OCI-LY1 (cell line): ENCODE data around the gene SLC8A1.

Experiments
- H2AFZ ChIP-seq: fragments of 200-600 bp; sonication (generic), shearing (Covaris generic); 2 replicates; pipeline ENCODE4 v1.6.0; 2014; ENCODE audit warnings: antibody characterized with exemption, mild to moderate bottlenecking, low read length
- H3F3A ChIP-seq: fragments of 200-600 bp; sonication (generic), shearing (Covaris generic); 2 replicates; pipeline ENCODE4 v1.6.0; 2014; ENCODE audit warnings: mild to moderate bottlenecking, antibody characterized with exemption, low read length, moderate library complexity; ENCODE audit not compliant: insufficient read depth
- H3K27ac ChIP-seq: fragments of 200-600 bp; sonication (generic); 2 replicates; pipeline ENCODE4 v1.5.1; 2014; ENCODE audit warnings: low read length, mixed run types, mild to moderate bottlenecking, low read depth; ENCODE audit not compliant: poor library complexity, severe bottlenecking
- H3K27me3 ChIP-seq: fragments of 200-600 bp; sonication (generic); 2 replicates; pipeline ENCODE4 v1.6.0; 2014; ENCODE audit warnings: antibody characterized with exemption, mild to moderate bottlenecking, low read length, moderate library complexity; ENCODE audit not compliant: insufficient read depth
- H3K36me3 ChIP-seq: fragments of 200-600 bp; sonication (generic); 2 replicates; pipeline ENCODE4 v1.6.1; 2014; ENCODE audit warnings: mild to moderate bottlenecking, antibody characterized with exemption, low read length, moderate library complexity, mixed read lengths; ENCODE audit not compliant: insufficient read depth
- H3K4me1 ChIP-seq: fragments of 200-600 bp; sonication (generic); 2 replicates; pipeline ENCODE4 v1.5.1; 2014; ENCODE audit warnings: mild to moderate bottlenecking, low read length, moderate library complexity; ENCODE audit not compliant: insufficient read depth, severe bottlenecking
- H3K4me2 ChIP-seq: fragments of 200-600 bp; sonication (generic), shearing (Covaris generic); 2 replicates; pipeline ENCODE4 v1.6.1; 2014; ENCODE audit warnings: low read length
- H3K4me3 ChIP-seq: fragments of 200-600 bp; sonication (generic); 2 replicates; pipeline ENCODE4 v1.5.1; 2014; ENCODE audit warnings: low read length, low read depth, mild to moderate bottlenecking, mixed read lengths; ENCODE audit not compliant: poor library complexity, severe bottlenecking
- H3K79me2 ChIP-seq: fragments of 200-600 bp; shearing (Covaris generic); 2 replicates; pipeline ENCODE4 v1.6.1; 2016; ENCODE audit warnings: mixed run types, low read length, mixed read lengths; ENCODE audit not compliant: insufficient read depth
- H3K9ac ChIP-seq: fragments of 200-600 bp; sonication (generic), shearing (Covaris generic); 2 replicates; pipeline ENCODE4 v1.6.1; 2014; ENCODE audit warnings: mild to moderate bottlenecking, low read length, mixed read lengths
- H3K9me2 ChIP-seq: fragments of 200-600 bp; sonication (generic), shearing (Covaris generic); 2 replicates; pipeline ENCODE4 v1.6.1; 2014; ENCODE audit warnings: low read depth, mild to moderate bottlenecking, low read length, mixed read lengths
- H3K9me3 ChIP-seq: fragments of 200-600 bp; shearing (Covaris generic); 2 replicates; pipeline ENCODE4 v1.6.1; 2014; ENCODE audit warnings: low read length, mixed read lengths
- H4K20me1 ChIP-seq: fragments of 200-600 bp; sonication (generic), shearing (Covaris generic); 2 replicates; pipeline ENCODE4 v1.6.0; 2016; ENCODE audit warnings: mild to moderate bottlenecking, low read length; ENCODE audit not compliant: insufficient read depth
- CTCF ChIP-seq: fragments of 200-600 bp; sonication (generic), shearing (Covaris generic); IDR thresholded peaks from 2 replicates; pipeline ENCODE4 v1.5.1; 2017; ENCODE audit warnings: mild to moderate bottlenecking, antibody characterized with exemption, low read length, moderate library complexity, mixed read lengths
- EZH2 ChIP-seq: fragments of 200-600 bp; sonication (generic), shearing (Covaris generic); IDR thresholded peaks from 2 replicates; pipeline ENCODE4 v1.8.0; 2017; ENCODE audit warnings: borderline replicate concordance, mixed run types, mild to moderate bottlenecking, antibody characterized with exemption, low read length, moderate library complexity, mixed read lengths

SLC8A1 gene

GRCh38 chr2:40477361-40477760 lies 25.5 kb upstream of the SLC8A1 start:
- Histone ChIP-seq H3K9me3 (no peaks in the 10 kb centered on the region), H3K4me2 (no peak overlapping the region), H3K27me3 (no peaks in the 10 kb centered on the region), H4K20me1 (no peaks in the 10 kb centered on the region), H2AFZ (no peak overlapping the region), H3K4me3 (no peak overlapping the region), H3K79me2 (no peaks in the 10 kb centered on the region), H3K9ac (no peak overlapping the region), H3F3A (no peaks in the 10 kb centered on the region), H3K4me1 (no peaks in the 10 kb centered on the region), H3K9me2 (no peaks in the 10 kb centered on the region), H3K36me3 (no peaks in the 10 kb centered on the region), H3K27ac (no peak overlapping the region)
- TF ChIP-seq EZH2 (no peak), CTCF (no peak)

DNA sequence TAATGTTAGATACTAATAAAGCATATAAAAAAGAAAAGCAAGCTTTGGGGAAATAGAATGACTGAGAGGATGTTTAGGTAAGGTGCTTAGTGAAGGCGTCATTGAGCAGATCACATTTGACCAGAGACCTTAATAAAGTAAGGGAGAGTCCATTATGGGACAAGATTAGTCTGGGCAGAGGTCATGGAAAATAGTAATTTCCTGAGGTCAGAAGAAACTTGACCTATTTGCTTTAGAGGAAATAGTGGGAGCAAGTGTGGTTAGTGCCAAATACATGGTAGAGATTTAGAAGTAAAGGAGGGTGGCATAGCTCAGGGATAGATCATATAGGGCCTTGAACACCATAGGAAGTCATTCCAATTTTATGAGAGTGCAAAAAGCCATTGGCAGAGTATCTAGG lies 24.5 kb upstream of the SLC8A1 start:
- Histone ChIP-seq H3K4me2 (no peak overlapping the region), H4K20me1 (no peaks in the 10 kb centered on the region)
- TF ChIP-seq CTCF (no peak), EZH2 (no peak)

DNA sequence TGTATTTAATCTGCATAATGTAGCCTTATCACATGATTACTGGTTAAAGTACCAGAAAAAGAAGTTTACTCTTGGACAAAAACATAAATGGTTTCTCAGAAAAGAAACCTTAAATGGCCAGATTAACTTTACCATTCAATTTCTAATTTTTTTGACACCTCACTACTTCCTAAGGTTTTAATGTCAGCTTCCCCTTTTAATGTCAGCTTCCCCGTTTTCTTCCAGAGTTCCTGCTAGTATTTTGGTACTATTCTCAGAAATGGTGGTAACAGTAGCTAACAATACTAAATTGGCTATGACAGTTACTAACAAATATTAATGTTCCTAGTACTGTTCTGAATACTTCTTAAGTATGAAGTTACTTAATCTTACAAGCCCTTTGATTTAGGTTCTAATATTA lies 22.4 kb upstream of the SLC8A1 start:
- Histone ChIP-seq H3K4me1 (no peaks in the 10 kb centered on the region), H3K9ac (no peak overlapping the region), H3K36me3 (no peaks in the 10 kb centered on the region), H3F3A (no peaks in the 10 kb centered on the region), H3K4me2 (no peak overlapping the region), H3K79me2 (no peaks in the 10 kb centered on the region), H3K9me3 (no peaks in the 10 kb centered on the region), H3K9me2 (no peaks in the 10 kb centered on the region), H3K27me3 (no peaks in the 10 kb centered on the region), H4K20me1 (no peaks in the 10 kb centered on the region), H3K4me3 (no peak overlapping the region), H3K27ac (no peak overlapping the region), H2AFZ (no peak overlapping the region)
- TF ChIP-seq EZH2 (no peak), CTCF (no peak)

More for the DNA sequence above, 24.5 kb upstream of the SLC8A1 start:
- H2AFZ ChIP-seq: no peak overlapping the region
- H3K4me3 ChIP-seq: no peak overlapping the region
- H3K9me2 ChIP-seq: no peaks in the 10 kb centered on the region
- no peak overlapping the region for H3K27ac ChIP-seq
- no peaks in the 10 kb centered on the region for H3K9me3 ChIP-seq
- H3K9ac ChIP-seq: no peak overlapping the region
- H3K36me3 ChIP-seq: no peaks in the 10 kb centered on the region
- no peaks in the 10 kb centered on the region for H3K27me3 ChIP-seq
- no peaks in the 10 kb centered on the region for H3F3A ChIP-seq
- H3K4me1 ChIP-seq: no peaks in the 10 kb centered on the region
- no peaks in the 10 kb centered on the region for H3K79me2 ChIP-seq
